GM19372 (cell line): Measurements from ENCODE around the gene STK26.
"Not testable (repeated sequence)": the region's sequence is repeated elsewhere in the genome, so short reads cannot be mapped to it uniquely, and the experiment has no call there.

Experiments used
- ATAC-seq: cut with Tn5 transposase; IDR thresholded peaks from one replicate; pipeline ENCODE4 v1.9.1; 2021; ENCODE audit warnings: mild to moderate bottlenecking, low read depth, moderate library complexity; ENCODE audit not compliant: unreplicated experiment

The STK26 gene

GRCh38 chrX:132022967-132023895 lies at the start of gene STK26:
STK26 (plus strand) TSS chrX:132023302; CDS start chrX:132023618, 316 bp downstream.
- peak; percentile 76 for ATAC-seq

DNA sequence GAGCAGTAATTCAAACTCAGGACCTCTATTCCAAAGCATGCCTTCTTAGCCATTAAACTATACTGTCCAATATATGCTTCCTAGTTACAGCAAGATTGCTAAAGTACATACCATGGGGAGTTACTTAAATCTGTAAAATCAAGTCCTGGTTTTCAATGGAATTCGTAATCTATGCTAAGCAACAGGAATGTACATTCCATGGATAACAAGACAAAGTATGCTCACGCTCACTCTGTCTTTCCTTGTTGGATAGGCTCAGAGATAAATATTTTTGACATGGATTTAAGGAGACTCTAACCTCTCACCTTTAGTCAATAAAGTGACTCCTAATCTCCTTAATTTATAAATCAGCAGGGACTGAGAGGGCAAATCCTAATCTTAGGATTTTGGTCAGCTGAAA lies 47.3 kb upstream of the STK26 start:
- no peak for ATAC-seq

DNA sequence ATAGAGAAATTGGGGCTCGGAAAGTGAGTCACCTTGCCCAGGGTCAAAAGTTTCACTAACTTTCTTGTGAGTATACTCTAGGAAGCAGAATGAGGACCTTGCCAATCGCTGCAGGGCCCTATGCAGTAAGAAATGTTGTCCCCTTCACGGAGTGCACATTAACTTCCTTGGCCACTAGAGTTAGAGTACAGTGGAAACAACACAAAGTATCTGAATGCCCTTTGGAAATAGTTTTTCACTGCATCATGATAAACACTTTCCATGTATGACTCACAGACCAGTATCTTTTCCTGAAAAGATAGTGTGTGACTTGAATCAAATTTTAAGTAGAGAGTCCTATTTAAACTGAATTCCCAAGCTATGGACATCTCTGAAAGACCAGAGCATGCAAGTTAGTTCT lies 45.5 kb upstream of the STK26 start:
- ATAC-seq: no peak

- no peak for ATAC-seq
These were observed 44.0 kb upstream of the STK26 start for GRCh38 chrX:131979116-131979515.

DNA sequence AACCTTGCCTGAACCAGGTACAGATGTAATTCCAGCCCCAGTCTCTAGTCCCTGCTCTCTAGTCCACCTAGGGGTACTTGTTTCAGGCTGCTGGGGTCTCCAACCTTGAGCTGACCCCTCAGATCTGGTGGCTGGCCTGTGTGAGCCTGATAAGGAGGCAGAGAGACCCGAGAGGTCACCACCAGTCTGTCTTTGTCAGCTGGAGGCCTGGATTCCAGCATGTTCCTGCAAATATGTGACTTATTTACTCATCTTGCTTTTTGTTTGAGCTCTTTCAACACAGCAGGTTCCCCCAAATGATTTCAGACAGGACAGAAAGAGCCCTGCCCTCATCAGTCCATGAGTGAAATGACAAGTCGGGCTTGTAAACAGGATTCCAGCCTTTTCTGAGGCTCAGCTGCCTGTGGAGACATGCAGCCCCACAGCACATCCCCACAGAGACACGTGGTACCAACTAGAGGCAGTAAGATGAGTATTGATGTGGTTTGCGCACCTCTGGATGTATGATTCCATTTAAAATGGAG lies 37.5 kb upstream of the STK26 start:
- no peak for ATAC-seq

- ATAC-seq: peak; percentile 99
These were observed 35.9 kb upstream of the STK26 start for GRCh38 chrX:131987252-131987651.

DNA sequence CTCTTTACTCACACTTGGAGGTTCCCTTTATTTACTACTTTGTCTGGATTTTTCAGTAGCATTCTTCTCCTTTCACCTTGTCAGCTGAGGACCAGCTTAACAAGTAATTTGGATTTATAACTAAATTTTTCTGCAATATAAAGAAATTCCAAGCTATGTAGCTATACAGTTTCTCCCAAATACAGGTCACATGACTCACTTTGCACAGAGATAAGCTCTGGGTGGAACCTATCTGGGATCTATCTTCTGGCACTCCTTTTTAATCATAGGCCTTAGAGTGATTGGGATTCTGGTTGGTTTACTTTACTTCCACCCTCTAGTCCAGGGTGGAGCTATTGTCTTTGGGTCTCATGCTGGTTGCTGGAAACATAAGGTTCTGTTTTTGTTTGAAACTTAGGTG lies 34.9 kb upstream of the STK26 start:
- ATAC-seq: no peak

- ATAC-seq: no peak
These were observed 22.0 kb upstream of the STK26 start for GRCh38 chrX:132001127-132001526.

- ATAC-seq: no peak
These were observed 18.4 kb upstream of the STK26 start for GRCh38 chrX:132004728-132005127.

- no peak for ATAC-seq
These were observed 13.8 kb upstream of the STK26 start for GRCh38 chrX:132009350-132009749.

- not testable (repeated sequence) for ATAC-seq
These were observed 12.9 kb upstream of the STK26 start for GRCh38 chrX:132010213-132010612.

DNA sequence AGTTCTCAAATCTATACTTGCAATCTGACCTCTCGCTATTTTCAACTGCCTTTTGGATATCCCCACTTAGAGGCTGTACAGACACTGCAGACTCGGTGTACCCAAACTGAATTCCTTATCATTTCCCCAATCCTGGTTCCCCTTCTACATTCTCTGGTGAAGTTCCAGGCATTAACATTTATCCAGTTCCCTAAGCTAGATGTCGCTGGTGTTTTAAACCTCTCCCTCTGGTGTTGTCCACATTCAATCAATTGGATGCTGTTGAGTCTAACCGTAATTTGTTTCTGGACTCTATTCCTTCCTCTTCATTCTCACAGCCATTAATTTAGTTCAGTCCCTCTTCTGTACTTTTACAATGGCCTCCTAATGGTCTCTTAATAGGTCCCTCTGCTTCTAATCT lies 7.2 kb upstream of the STK26 start:
- ATAC-seq: no peak

DNA sequence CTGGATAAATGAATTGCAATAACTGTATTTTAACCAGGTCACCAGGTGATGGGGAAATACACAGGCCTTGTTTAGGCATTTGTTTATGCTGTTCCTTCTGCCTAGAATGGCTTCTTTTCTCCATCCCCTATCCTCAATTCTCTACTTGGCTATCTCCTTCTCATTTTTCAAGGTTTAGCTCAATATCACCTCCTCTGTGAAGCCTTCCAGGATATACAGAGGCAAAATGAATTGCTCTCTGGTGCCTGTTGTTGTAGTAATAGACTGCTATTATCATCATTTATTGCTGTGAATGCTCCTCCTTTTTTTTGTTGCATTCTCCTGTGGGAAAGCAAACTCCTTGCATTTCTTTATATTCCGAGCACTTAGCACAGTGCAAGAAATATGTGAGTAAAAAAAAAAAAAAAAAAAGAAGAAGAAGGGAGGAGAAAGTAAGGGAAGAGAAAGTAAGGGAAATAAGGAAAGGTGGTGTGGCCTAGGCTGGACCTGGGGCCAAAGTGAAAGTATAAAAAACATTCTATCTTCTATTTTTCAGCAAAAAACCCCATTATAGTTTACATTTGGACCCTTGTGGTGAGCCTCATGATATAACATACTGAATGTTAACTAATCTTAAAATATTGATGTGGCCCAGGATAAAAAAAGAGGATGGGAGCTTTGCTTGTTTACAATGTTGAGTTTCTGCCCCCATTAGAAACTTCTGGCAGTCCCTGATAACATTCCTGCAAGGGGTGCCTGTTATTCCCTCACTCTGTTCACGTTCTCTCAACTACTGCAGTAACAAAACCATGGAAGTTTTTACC lies 6.3 kb upstream of the STK26 start:
- ATAC-seq: no peak

DNA sequence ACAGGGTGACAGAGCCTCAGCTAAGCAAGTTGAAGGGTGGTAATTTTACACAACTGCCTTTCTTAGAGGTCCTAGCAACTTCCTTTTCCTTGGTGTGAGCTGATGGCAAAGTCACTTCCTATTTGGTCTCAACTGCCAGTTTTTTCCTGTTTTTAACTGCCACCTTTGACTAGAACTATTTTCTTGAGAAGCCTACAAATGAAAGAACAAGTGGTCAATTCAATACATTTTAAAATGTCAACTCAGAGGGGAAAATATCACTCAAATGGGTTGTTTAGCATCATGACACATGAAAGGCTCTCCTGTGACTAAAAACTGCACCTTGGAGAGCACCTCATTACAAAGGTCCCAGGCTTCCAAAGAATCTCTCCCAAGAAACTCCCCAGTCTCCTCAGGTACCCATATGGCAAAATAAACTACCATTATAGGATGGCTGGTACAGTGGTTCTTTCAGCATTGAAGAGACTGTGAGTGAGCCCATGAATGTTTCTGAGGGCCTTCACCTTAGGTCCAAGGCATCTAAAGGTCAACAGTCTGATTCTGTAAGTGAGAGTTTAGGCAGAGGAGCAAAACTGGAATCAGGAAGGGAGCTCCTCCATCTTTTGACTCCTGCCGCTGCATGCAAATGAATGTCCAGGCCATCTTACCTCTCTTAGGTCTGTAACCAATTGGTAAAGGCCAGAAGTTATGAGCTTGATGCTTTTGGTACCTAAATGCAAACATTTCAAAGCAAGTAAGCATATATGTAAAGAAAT lies 5.5 kb upstream of the STK26 start:
- no peak for ATAC-seq

DNA sequence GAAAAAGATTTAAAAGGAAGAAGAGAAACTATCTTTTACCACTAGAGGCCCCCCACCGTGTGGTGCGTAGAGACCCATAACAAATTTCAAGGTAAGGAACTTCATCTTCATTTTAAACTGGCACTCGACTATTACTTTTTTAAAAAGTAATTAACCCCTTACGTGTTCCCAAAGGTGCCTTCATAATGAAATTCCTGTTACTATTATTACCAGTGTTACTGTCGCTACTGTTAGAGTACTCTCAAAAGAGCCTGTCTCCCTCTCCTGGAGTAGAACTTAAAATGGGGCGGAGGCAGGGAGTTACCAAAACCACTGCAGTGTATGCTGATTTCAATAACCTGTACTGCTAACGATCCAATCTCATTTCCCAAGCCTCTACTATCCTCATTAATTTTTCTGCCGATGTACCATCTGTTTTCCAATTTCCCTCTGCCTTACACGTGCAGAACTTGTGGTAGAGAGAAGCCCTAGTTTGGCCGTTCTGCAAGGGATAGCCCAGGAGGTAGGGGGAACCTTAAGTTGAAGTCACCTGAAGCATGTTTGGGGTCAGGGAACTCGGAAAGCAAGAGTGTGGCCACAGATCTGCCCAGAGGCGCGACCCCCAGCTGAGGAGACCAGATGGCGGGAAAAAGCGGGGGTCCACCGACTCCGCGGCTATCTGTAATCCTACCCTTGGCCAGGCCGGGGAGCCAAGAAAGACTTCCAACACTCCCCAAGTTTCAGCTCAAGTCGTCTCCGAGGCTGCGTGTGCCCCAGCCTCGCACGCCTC lies 720 bp upstream of the STK26 start:
- ATAC-seq: peak; percentile 26

DNA sequence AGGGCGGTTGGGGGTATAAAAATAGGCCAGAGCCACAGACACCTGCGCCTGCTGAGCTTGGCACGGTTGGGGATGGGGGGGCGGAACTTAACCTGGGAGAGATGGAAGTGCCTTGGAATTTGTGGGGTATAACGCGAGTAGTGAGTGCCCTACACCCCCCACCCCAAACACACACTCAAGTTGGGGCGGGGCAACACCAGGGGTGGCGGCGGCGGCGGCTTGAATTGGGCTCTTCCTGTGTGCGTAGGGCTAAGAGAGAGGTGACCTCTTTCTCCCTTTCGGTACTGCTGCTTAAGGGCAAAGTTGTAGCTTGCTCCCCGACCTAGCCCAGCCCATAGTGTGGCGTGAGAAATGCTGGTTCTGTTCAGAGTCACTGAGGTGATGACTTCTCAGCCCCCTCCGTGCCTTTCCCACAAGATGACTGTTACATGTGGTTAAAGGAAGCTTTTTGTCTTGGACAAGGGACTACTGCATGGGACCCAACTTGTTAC lies 839 bp downstream of the STK26 start:
- ATAC-seq: peak; percentile 47

GRCh38 chrX:132025041-132025440 lies 1.9 kb downstream of the STK26 start:
- no peak for ATAC-seq

GRCh38 chrX:132030264-132030663 lies 7.2 kb downstream of the STK26 start:
- no peak for ATAC-seq

DNA sequence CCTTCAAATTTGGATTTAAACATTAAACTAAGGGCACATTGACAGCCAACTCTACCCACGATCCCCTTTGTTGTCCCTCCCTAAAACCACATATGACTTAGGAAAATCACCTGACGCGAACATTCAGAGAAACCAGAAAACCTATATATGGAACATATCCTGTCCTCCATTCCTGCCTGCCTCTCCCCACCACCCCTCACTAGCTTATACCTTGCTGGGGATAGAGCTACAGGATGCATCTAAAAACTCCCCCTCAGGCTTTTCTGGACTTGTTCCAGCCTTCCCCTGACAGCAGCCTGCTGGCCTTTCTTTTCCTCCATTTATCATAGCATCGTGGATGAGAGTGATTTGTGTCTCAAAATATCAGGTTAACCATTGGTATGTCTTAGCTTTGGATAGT lies 8.8 kb downstream of the STK26 start:
- no peak for ATAC-seq

DNA sequence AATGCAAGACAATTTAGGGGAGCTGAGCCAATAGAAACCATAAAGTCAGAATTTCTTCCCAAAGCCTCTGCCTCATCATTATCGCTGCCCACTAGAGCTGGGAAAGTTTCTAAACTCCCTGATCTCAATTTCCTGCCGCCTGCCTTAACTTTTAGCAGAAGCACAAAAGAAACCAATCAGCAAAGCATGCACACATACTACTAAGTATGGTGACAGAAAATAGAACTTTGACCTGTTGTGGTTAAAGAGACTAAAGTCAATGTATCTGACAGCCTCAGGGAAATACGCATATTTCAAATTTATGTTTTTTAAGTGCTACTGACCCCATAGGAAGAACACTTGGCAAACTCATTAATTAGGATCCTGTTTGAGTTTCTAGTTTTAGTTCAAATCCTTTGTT lies 10.1 kb downstream of the STK26 start:
- ATAC-seq: peak; percentile 59
